GM23248 (cell line): ENCODE measurements around the gene PIP4P1. TPM values are rescaled to one million over a fixed set of nuclear protein-coding genes. Genes with fewer than 3 reads are reported as not detected.

Experiments
- DNase-seq: peaks from one replicate; pipeline ENCODE4 v3.0.0-alpha.2; 2015
- H2AFZ ChIP-seq: fragments of 200-600 bp; sonication (generic); 2 replicates; pipeline ENCODE4 v1.6.1; 2016; ENCODE audit warnings: antibody characterized with exemption
- H3F3A ChIP-seq: fragments of 200-600 bp; sonication (generic); 2 replicates; pipeline ENCODE4 v1.6.1; 2016; ENCODE audit warnings: mild to moderate bottlenecking, antibody characterized with exemption, mixed run types; ENCODE audit not compliant: insufficient read depth
- H3K27ac ChIP-seq: fragments of 200-600 bp; sonication (generic); 2 replicates; pipeline ENCODE4 v1.5.1; 2016; ENCODE audit warnings: mild to moderate bottlenecking
- H3K27me3 ChIP-seq: fragments of 200-600 bp; sonication (generic); replicated peaks from 2 replicates; pipeline ENCODE4 v1.6.1; 2016; ENCODE audit warnings: mild to moderate bottlenecking; ENCODE audit not compliant: insufficient read depth
- H3K36me3 ChIP-seq: fragments of 200-600 bp; sonication (generic); 2 replicates; pipeline ENCODE4 v1.6.1; 2016; ENCODE audit warnings: low read depth, mild to moderate bottlenecking
- H3K4me1 ChIP-seq: fragments of 200-600 bp; sonication (generic); 2 replicates; pipeline ENCODE4 v1.6.1; 2016; ENCODE audit warnings: mild to moderate bottlenecking; ENCODE audit not compliant: insufficient read depth
- H3K4me2 ChIP-seq: fragments of 200-600 bp; sonication (generic); one replicate; pipeline ENCODE4 v1.6.1; 2016; ENCODE audit warnings: mild to moderate bottlenecking; ENCODE audit not compliant: unreplicated experiment
- H3K4me3 ChIP-seq: fragments of 200-600 bp; sonication (generic); 2 replicates; pipeline ENCODE4 v1.5.1; 2016; ENCODE audit warnings: mild to moderate bottlenecking
- H3K79me2 ChIP-seq: fragments of 200-600 bp; sonication (generic); 2 replicates; pipeline ENCODE4 v1.6.1; 2016; ENCODE audit warnings: mild to moderate bottlenecking; ENCODE audit not compliant: insufficient read depth
- H3K9ac ChIP-seq: fragments of 200-600 bp; sonication (generic); 2 replicates; pipeline ENCODE4 v1.6.1; 2016; ENCODE audit warnings: mild to moderate bottlenecking
- H3K9me2 ChIP-seq: fragments of 200-600 bp; sonication (generic); 2 replicates; pipeline ENCODE4 v1.6.1; 2016; ENCODE audit warnings: mixed run types, mild to moderate bottlenecking, moderate library complexity; ENCODE audit not compliant: insufficient read depth
- H3K9me3 ChIP-seq: fragments of 200-600 bp; sonication (generic); one replicate; pipeline ENCODE4 v1.6.1; 2017; ENCODE audit warnings: low read depth
- H4K20me1 ChIP-seq: fragments of 200-600 bp; sonication (generic); 2 replicates; pipeline ENCODE4 v1.6.0; 2016; ENCODE audit not compliant: insufficient read depth
- EZH2 ChIP-seq: fragments of 200-600 bp; sonication (generic); IDR thresholded peaks from 2 replicates; pipeline ENCODE4 v1.6.1; 2018; ENCODE audit warnings: antibody characterized with exemption, mild to moderate bottlenecking; ENCODE audit not compliant: insufficient read depth, poor library complexity, severe bottlenecking
- EZH2phosphoT487 ChIP-seq: fragments of 200-600 bp; sonication (generic); IDR thresholded peaks from 2 replicates; pipeline ENCODE4 v1.6.1; 2018; ENCODE audit warnings: antibody characterized with exemption, moderate library complexity, mild to moderate bottlenecking, low read depth; ENCODE audit not compliant: insufficient read depth
- WGBS, 2 experiments: methylation state at CpG; one replicate each; pipeline ENCODE4 v1.1.6; 2015 to 2017; ENCODE audit warnings: low lambda C conversion rate in 2 of 2, low coverage in 1 of 2; ENCODE audit errors: missing lambda C conversion rate in 2 of 2; 5-methylcytosine and 5-hydroxymethylcytosine counted together
- in situ Hi-C: fragments of 300-500 bp; cut with MboI; formaldehyde crosslinking; loops from 2 replicates; pipeline ENCODE4 v1.15.0; 2020
- polyA plus RNA-seq: library from polyadenylated mRNA; unstranded; fragments of >200 nt; fragmentation: Nextera tagmentation; extraction: Ambion mirVana; gene quantifications from 2 replicates; pipeline ENCODE4 v1.2.1, GENCODE V29; 2016
- total RNA-seq: library from RNA; depleted of rRNA; stranded (reverse); fragments of >200 nt; shearing (Covaris generic); gene quantifications from 2 replicates; pipeline ENCODE4 v1.2.3, GENCODE V29; 2014

Gene PIP4P1
- total and polyA plus RNA-seq, 2 experiments from 2014 or later = 18.6 to 21.6 TPM

GRCh38 chr14:20416223-20416622 lies 45.0 kb downstream of the PIP4P1 start:
- Histone ChIP-seq H3K4me1 (peaks cover 8% of the 10 kb centered on the region), H3K36me3 (no peaks in the 10 kb centered on the region), H3K9ac (no peak overlapping the region), H3K4me3 (no peak overlapping the region), H3K9me3 (no peaks in the 10 kb centered on the region), H3K27ac (no peak overlapping the region), H4K20me1 (no peaks in the 10 kb centered on the region), H3K79me2 (peaks cover 13% of the 10 kb centered on the region), H2AFZ (peak overlapping the region; percentile 70), H3K9me2 (no peaks in the 10 kb centered on the region), H3K27me3 (no peaks in the 10 kb centered on the region), H3F3A (peaks cover 18% of the 10 kb centered on the region), H3K4me2 (no peak overlapping the region)
- DNase-seq = no peak
- in situ Hi-C loops = loop anchor here (5.0 kb wide), 1 partner anchor 196 kb away; no protein-coding TSS in a partner anchor
- WGBS, 2 experiments = 87 to 89% methylated on average over 2 of the region's 2 CpGs
- TF ChIP-seq EZH2phosphoT487 = no peak
- TF ChIP-seq EZH2 = no peak

- Histone ChIP-seq H3K36me3 (no peaks in the 10 kb centered on the region), H3K9me3 (no peaks in the 10 kb centered on the region), H2AFZ (peak overlapping the region; percentile 70), H3K4me2 (no peak overlapping the region), H3F3A (peaks cover 18% of the 10 kb centered on the region), H3K79me2 (peaks cover 17% of the 10 kb centered on the region), H3K4me3 (no peak overlapping the region), H3K27ac (no peak overlapping the region), H3K4me1 (peaks cover 8% of the 10 kb centered on the region), H3K27me3 (no peaks in the 10 kb centered on the region), H3K9ac (no peak overlapping the region), H3K9me2 (no peaks in the 10 kb centered on the region), H4K20me1 (no peaks in the 10 kb centered on the region)
- in situ Hi-C loops = loop anchor here (5.0 kb wide), 1 partner anchor 197 kb away; no protein-coding TSS in a partner anchor
- TF ChIP-seq EZH2 (no peak), EZH2phosphoT487 (no peak)
- peak; percentile 72 for DNase-seq
- WGBS, 2 experiments = 24 to 28% methylated on average over 3 of the region's 3 CpGs
Measured at GRCh38 chr14:20415782-20416206, 45.4 kb downstream of the PIP4P1 start.

- no peaks in the 10 kb centered on the region for H4K20me1 ChIP-seq
- H3K79me2 ChIP-seq = peaks cover 30% of the 10 kb centered on the region
- H2AFZ ChIP-seq = peak overlapping the region; percentile 88
- no peaks in the 10 kb centered on the region for H3K27me3 ChIP-seq
- peak overlapping the region; percentile 88 for H3K9ac ChIP-seq
- peak overlapping the region; percentile 89 for H3K27ac ChIP-seq
- H3K9me3 ChIP-seq = no peaks in the 10 kb centered on the region
- H3K36me3 ChIP-seq = no peaks in the 10 kb centered on the region
- DNase-seq = peak; percentile 29
- TF ChIP-seq EZH2 (no peak), EZH2phosphoT487 (no peak)
- peaks cover 17% of the 10 kb centered on the region for H3K4me1 ChIP-seq
- 8 to 17% methylated on average over 9 of the region's 9 CpGs for WGBS, 2 experiments
- in situ Hi-C loops = no loop called here
- H3K4me3 ChIP-seq = peak overlapping the region; percentile 98
- H3F3A ChIP-seq = peaks cover 18% of the 10 kb centered on the region
- no peaks in the 10 kb centered on the region for H3K9me2 ChIP-seq
- peak overlapping the region; percentile 84 for H3K4me2 ChIP-seq
Measured at GRCh38 chr14:20413744-20414082, 47.5 kb downstream of the PIP4P1 start.

- H3K9ac ChIP-seq = peak within 1 kb of the TSS; percentile 88
- no peaks in the 10 kb centered on the region for H3K27me3 ChIP-seq
- TF ChIP-seq EZH2 (no peak), EZH2phosphoT487 (no peak)
- H3K4me1 ChIP-seq = peaks cover 19% of the 10 kb centered on the region
- H3K27ac ChIP-seq = peak within 1 kb of the TSS; percentile 89
- H3K9me3 ChIP-seq = no peaks in the 10 kb centered on the region
- H3K36me3 ChIP-seq = no peaks in the 10 kb centered on the region
- peaks cover 36% of the 10 kb centered on the region for H3K79me2 ChIP-seq
- peak; percentile 96 for DNase-seq
- peak within 1 kb of the TSS; percentile 88 for H2AFZ ChIP-seq
- H3F3A ChIP-seq = peaks cover 18% of the 10 kb centered on the region
- no peaks in the 10 kb centered on the region for H4K20me1 ChIP-seq
- peak within 1 kb of the TSS; percentile 84 for H3K4me2 ChIP-seq
- in situ Hi-C loops = no loop called here
- H3K4me3 ChIP-seq = peak within 1 kb of the TSS; percentile 98
- H3K9me2 ChIP-seq = no peaks in the 10 kb centered on the region
- WGBS, 2 experiments = 1% methylated on average over 40 to 41 of the region's 43 CpGs
Measured at GRCh38 chr14:20412876-20413743, 48.1 kb downstream of the PIP4P1 start, which contains the start of gene TEP1. TSS of gene TEP1 (minus strand) at chr14:20413501. CDS start at chr14:20408439, 5,062 bp downstream.
